Neural cell (in vitro differentiated cells): ENCODE results near the gene HOXA2. TPM values are rescaled to one million over a fixed set of nuclear protein-coding genes. Genes with fewer than 3 reads are reported as not detected.

ENCODE experiments used
- H2AFZ ChIP-seq: fragments of 200-600, 300-800 bp; sonication (generic), shearing (Covaris generic); 2 replicates; pipeline ENCODE4 v1.6.0; 2014; ENCODE audit warnings: low read depth, mild to moderate bottlenecking, antibody characterized with exemption, low read length, moderate library complexity
- H3F3A ChIP-seq: fragments of 200-600 bp; shearing (Covaris generic); 2 replicates; pipeline ENCODE4 v1.6.1; 2016; ENCODE audit warnings: mild to moderate bottlenecking, moderate library complexity, mixed read lengths, antibody characterized with exemption, low read length; ENCODE audit not compliant: insufficient read depth, poor library complexity, severe bottlenecking
- H3K27ac ChIP-seq: fragments of 200-600, 300-800 bp; sonication (generic), shearing (Covaris generic); 2 replicates; pipeline ENCODE4 v1.5.1; 2014; ENCODE audit warnings: mild to moderate bottlenecking, low read length, moderate library complexity
- H3K27me3 ChIP-seq: fragments of 300-800, 200-600 bp; sonication (generic), shearing (Covaris generic); 2 replicates; pipeline ENCODE4 v1.6.0; 2014; ENCODE audit warnings: mild to moderate bottlenecking, low read depth, low read length, moderate library complexity; ENCODE audit not compliant: insufficient read depth
- H3K36me3 ChIP-seq: fragments of 300-800, 200-600 bp; sonication (generic), shearing (Covaris generic); 2 replicates; pipeline ENCODE4 v1.5.1; 2014; ENCODE audit warnings: mild to moderate bottlenecking, antibody characterized with exemption, low read length, moderate library complexity; ENCODE audit not compliant: insufficient read depth
- H3K4me2 ChIP-seq: fragments of 300-800, 200-600 bp; sonication (generic), shearing (Covaris generic); 2 replicates; pipeline ENCODE4 v1.6.0; 2014; ENCODE audit warnings: mild to moderate bottlenecking, low read length
- H3K4me3 ChIP-seq: fragments of 300-800, 200-600 bp; sonication (generic), shearing (Covaris generic); 2 replicates; pipeline ENCODE4 v1.5.1; 2014; ENCODE audit warnings: mild to moderate bottlenecking, low read length, moderate library complexity
- H3K79me2 ChIP-seq: fragments of 200-600 bp; shearing (Covaris generic); replicated peaks from 2 replicates; pipeline ENCODE4 v1.6.0; 2014; ENCODE audit warnings: mild to moderate bottlenecking, low read length, moderate library complexity; ENCODE audit not compliant: insufficient read depth
- H3K9ac ChIP-seq: fragments of 300-800, 200-600 bp; sonication (generic), shearing (Covaris generic); 2 replicates; pipeline ENCODE4 v1.6.1; 2016; ENCODE audit warnings: mild to moderate bottlenecking, low read length, mixed read lengths
- H3K9me2 ChIP-seq: fragments of 200-600 bp; shearing (Covaris generic); 2 replicates; pipeline ENCODE4 v1.6.1; 2016; ENCODE audit warnings: mild to moderate bottlenecking, low read length, mixed read lengths; ENCODE audit not compliant: insufficient read depth
- H3K9me3 ChIP-seq: fragments of 200-600, 300-800 bp; sonication (generic), shearing (Covaris generic); 2 replicates; pipeline ENCODE4 v1.6.1; 2016; ENCODE audit warnings: mild to moderate bottlenecking, mixed run types, low read length, moderate library complexity, mixed read lengths
- H4K20me1 ChIP-seq: fragments of 200-600 bp; shearing (Covaris generic); 2 replicates; pipeline ENCODE4 v1.6.1; 2016; ENCODE audit warnings: mild to moderate bottlenecking, mixed run types; ENCODE audit not compliant: insufficient read depth
- CTCF ChIP-seq: fragments of 450-650 bp; IDR thresholded peaks from 2 replicates; pipeline ENCODE4 v1.5.1; 2014; ENCODE audit warnings: antibody characterized with exemption, mild to moderate bottlenecking, moderate library complexity; ENCODE audit not compliant: poor library complexity, severe bottlenecking
- EZH2 ChIP-seq: fragments of 200-600, 300-800 bp; shearing (Covaris generic), sonication (generic); IDR thresholded peaks from 2 replicates; pipeline ENCODE4 v1.6.1; 2014; ENCODE audit warnings: antibody characterized with exemption, low read length, borderline replicate concordance, mild to moderate bottlenecking; ENCODE audit not compliant: insufficient read depth, poor library complexity, severe bottlenecking
- MXI1 ChIP-seq: fragments of 450-650 bp; conservative IDR thresholded peaks from 2 replicates; pipeline ENCODE4 v1.6.1; 2014; ENCODE audit warnings: antibody characterized with exemption, mild to moderate bottlenecking; ENCODE audit not compliant: poor library complexity, severe bottlenecking
- POLR2AphosphoS5 ChIP-seq: IDR thresholded peaks from 2 replicates; pipeline ENCODE4 v1.6.1; 2012
- RAD21 ChIP-seq: fragments of 450-650 bp; conservative IDR thresholded peaks from 2 replicates; pipeline ENCODE4 v1.6.1; 2014; ENCODE audit warnings: antibody characterized with exemption, mild to moderate bottlenecking, moderate library complexity
- polyA plus RNA-seq: library from polyadenylated mRNA; depleted of rRNA; stranded (reverse); fragments of >200 nt; gene quantifications from 2 replicates; pipeline ENCODE4 v1.2.3, GENCODE V29; 2014

Gene HOXA2
- polyA plus RNA-seq, 1 donor from 2014 or later = not detected

GRCh38 chr7:27111751-27112277, 9.3 kb upstream of the HOXA2 start:
- Histone ChIP-seq H3K9ac (no peak overlapping the region), H3K4me2 (no peak overlapping the region), H3K27ac (no peak overlapping the region)

GRCh38 chr7:27111042-27111750, 8.7 kb upstream of the HOXA2 start:
- Histone ChIP-seq H4K20me1 (no peaks in the 10 kb centered on the region), H3K79me2 (no peaks in the 10 kb centered on the region), H3K27me3 (peaks cover 96% of the 10 kb centered on the region), H3K9me3 (no peaks in the 10 kb centered on the region), H3K9ac (no peak overlapping the region), H3K36me3 (no peaks in the 10 kb centered on the region), H3K27ac (no peak overlapping the region), H3K4me2 (no peak overlapping the region), H3F3A (no peaks in the 10 kb centered on the region), H2AFZ (no peak overlapping the region), H3K9me2 (no peaks in the 10 kb centered on the region), H3K4me3 (no peak overlapping the region)
- no peak for TF ChIP-seq POLR2AphosphoS5

More at GRCh38 chr7:27111751-27112277, 9.3 kb upstream of the HOXA2 start:
- Histone ChIP-seq H3K79me2 (no peaks in the 10 kb centered on the region), H3K4me3 (no peak overlapping the region), H3K36me3 (no peaks in the 10 kb centered on the region), H4K20me1 (no peaks in the 10 kb centered on the region), H2AFZ (no peak overlapping the region), H3K9me2 (no peaks in the 10 kb centered on the region), H3F3A (no peaks in the 10 kb centered on the region), H3K27me3 (peaks cover 96% of the 10 kb centered on the region), H3K9me3 (no peaks in the 10 kb centered on the region)
- TF ChIP-seq RAD21 = no peak
- no peak for TF ChIP-seq CTCF

- Histone ChIP-seq H3K27me3 (peaks cover 96% of the 10 kb centered on the region), H3K9ac (no peak overlapping the region), H3K36me3 (no peaks in the 10 kb centered on the region), H4K20me1 (no peaks in the 10 kb centered on the region), H3F3A (no peaks in the 10 kb centered on the region), H3K4me2 (no peak overlapping the region), H3K79me2 (no peaks in the 10 kb centered on the region), H3K9me3 (no peaks in the 10 kb centered on the region), H3K27ac (no peak overlapping the region), H3K9me2 (no peaks in the 10 kb centered on the region), H2AFZ (no peak overlapping the region), H3K4me3 (no peak overlapping the region)
- no peak for TF ChIP-seq MXI1
- TF ChIP-seq EZH2 = peak; percentile 13
Observed at GRCh38 chr7:27110186-27111031, 7.9 kb upstream of the HOXA2 start.
